Measurements from ENCODE around the gene HOPX. TPM values are rescaled to one million over a fixed set of nuclear protein-coding genes. Genes with fewer than 3 reads are reported as not detected.

The HOPX gene
- total RNA-seq, 1 experiment from 2014 or later: not detected

- H3K36me3 ChIP-seq (ENCODE audit: insufficient read depth, low read length, poor library complexity, severe bottlenecking): no peaks in the 10 kb centered on the region
- intact Hi-C loops (cut with micrococcal nuclease; ENCODE audit: unreplicated experiment): no loop called here
- H3K9me3 ChIP-seq (ENCODE audit: low read depth, low read length, poor library complexity, severe bottlenecking): no peaks in the 10 kb centered on the region
- no TSS peak for BruUV-seq (replicated peaks)
- H3K27me3 ChIP-seq (replicated peaks; ENCODE audit: insufficient read depth, low read depth, low read length, poor library complexity): no peaks in the 10 kb centered on the region
- CTCF ChIA-PET: no interaction called here
- H3K27ac ChIP-seq (ENCODE audit: low read depth, low read length, poor library complexity, severe bottlenecking): no peak overlapping the region
- POLR2A ChIA-PET (ENCODE audit: low non-redundant PET): no interaction called here
- no peaks in the 10 kb centered on the region for H3K4me1 ChIP-seq (ENCODE audit: insufficient read depth, low read length, poor library complexity, severe bottlenecking)
- H3K4me3 ChIP-seq (ENCODE audit: low read depth, low read length, poor library complexity, severe bottlenecking): no peak overlapping the region
- no peak for DNase-seq (ENCODE audit: low spot score)
- TF ChIP-seq EZH2 (IDR thresholded peaks at IDR 0.05; ENCODE audit: borderline replicate concordance, low read depth, low read length, poor library complexity, severe bottlenecking) (no peak), CTCF (conservative IDR thresholded peaks at IDR 0.05; ENCODE audit: low read depth, low read length) (no peak)
Observed at GRCh38 chr4:56633486-56633885, 47.6 kb downstream of the HOPX start.

DNA sequence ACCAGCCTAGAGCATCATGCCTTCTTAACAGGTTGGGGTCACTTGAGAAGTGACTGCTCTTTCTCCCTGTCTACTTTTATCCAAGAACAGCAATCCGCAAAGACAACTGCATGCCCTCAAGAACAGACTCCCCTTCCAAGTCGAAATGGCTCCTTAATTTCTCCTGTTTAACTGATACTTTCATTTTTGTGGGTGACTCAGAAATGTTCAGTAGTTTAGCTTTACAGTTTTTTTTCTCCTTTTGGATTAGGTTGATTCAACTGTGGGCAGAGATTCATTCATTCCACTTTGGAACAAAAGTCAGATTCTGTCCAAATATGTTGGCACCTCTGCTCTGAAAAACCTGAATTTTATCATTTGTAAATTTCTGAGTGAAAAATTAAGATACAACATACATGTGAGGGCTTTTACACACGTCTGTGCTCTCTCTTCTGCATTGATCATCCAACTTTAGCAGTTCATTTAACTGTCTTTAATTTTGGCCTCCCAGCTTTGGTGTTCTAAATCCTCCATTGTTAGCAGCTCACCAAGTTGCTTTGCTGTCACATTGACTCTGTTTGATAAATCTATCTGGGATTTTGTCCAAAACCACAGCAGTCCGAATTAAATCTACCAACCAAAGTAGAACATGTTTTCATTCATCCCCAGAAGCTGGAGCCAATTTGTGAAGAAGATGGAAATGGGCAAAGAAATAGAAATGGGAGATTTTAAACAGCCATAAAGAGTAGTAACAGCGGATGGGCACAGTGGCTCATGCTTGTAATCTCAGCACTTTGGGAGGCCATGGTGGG, 50.0 kb downstream of the HOPX start:
- ChIA-PET POLR2A (ENCODE audit: low non-redundant PET) (no interaction called here), CTCF (no interaction called here)
- intact Hi-C loops (cut with micrococcal nuclease; ENCODE audit: unreplicated experiment): no loop called here
- no peak overlapping the region for H3K4me3 ChIP-seq (ENCODE audit: low read depth, low read length, poor library complexity, severe bottlenecking)
- no peak for DNase-seq (ENCODE audit: low spot score)
- BruUV-seq (replicated peaks): no TSS peak
- H3K27ac ChIP-seq (ENCODE audit: low read depth, low read length, poor library complexity, severe bottlenecking): no peak overlapping the region
- no peaks in the 10 kb centered on the region for H3K9me3 ChIP-seq (ENCODE audit: low read depth, low read length, poor library complexity, severe bottlenecking)
- TF ChIP-seq EZH2 (IDR thresholded peaks at IDR 0.05; ENCODE audit: borderline replicate concordance, low read depth, low read length, poor library complexity, severe bottlenecking) (no peak), CTCF (conservative IDR thresholded peaks at IDR 0.05; ENCODE audit: low read depth, low read length) (no peak)
- H3K27me3 ChIP-seq (replicated peaks; ENCODE audit: insufficient read depth, low read depth, low read length, poor library complexity): no peaks in the 10 kb centered on the region
- H3K4me1 ChIP-seq (ENCODE audit: insufficient read depth, low read length, poor library complexity, severe bottlenecking): no peaks in the 10 kb centered on the region
- H3K36me3 ChIP-seq (ENCODE audit: insufficient read depth, low read length, poor library complexity, severe bottlenecking): no peaks in the 10 kb centered on the region

DNA sequence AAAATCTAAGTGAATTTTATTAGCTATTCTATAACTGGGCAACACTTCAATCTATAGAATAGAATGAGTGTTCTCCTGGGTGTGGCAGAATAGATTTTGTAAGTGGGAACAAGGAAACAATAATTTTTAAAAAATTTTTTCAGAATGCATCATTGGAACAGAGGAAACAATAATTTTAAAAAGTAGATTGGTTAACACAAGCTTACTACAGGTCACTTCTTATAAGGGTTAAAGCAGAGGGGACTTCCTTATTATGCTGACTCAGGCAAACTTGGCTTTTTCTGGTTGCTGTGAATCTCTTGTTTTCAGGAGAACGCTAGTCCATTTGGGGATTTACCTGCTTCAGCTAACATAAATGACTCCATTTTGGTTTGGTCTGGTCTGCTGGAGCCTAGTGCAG, 52.5 kb downstream of the HOPX start:
- intact Hi-C loops (cut with micrococcal nuclease; ENCODE audit: unreplicated experiment): no loop called here
- POLR2A ChIA-PET (ENCODE audit: low non-redundant PET): no interaction called here
- TF ChIP-seq CTCF (conservative IDR thresholded peaks at IDR 0.05; ENCODE audit: low read depth, low read length): no peak
- no peak for TF ChIP-seq EZH2 (IDR thresholded peaks at IDR 0.05; ENCODE audit: borderline replicate concordance, low read depth, low read length, poor library complexity, severe bottlenecking)
- CTCF ChIA-PET: no interaction called here
- no peak overlapping the region for H3K4me3 ChIP-seq (ENCODE audit: low read depth, low read length, poor library complexity, severe bottlenecking)
- H3K9me3 ChIP-seq (ENCODE audit: low read depth, low read length, poor library complexity, severe bottlenecking): no peaks in the 10 kb centered on the region
- H3K4me1 ChIP-seq (ENCODE audit: insufficient read depth, low read length, poor library complexity, severe bottlenecking): no peaks in the 10 kb centered on the region
- no peaks in the 10 kb centered on the region for H3K36me3 ChIP-seq (ENCODE audit: insufficient read depth, low read length, poor library complexity, severe bottlenecking)
- no peak for DNase-seq (ENCODE audit: low spot score)
- H3K27ac ChIP-seq (ENCODE audit: low read depth, low read length, poor library complexity, severe bottlenecking): no peak overlapping the region
- no TSS peak for BruUV-seq (replicated peaks)
- H3K27me3 ChIP-seq (replicated peaks; ENCODE audit: insufficient read depth, low read depth, low read length, poor library complexity): no peaks in the 10 kb centered on the region
